ENCODE measurements around the gene SNX5. TPM values are rescaled to one million over a fixed set of nuclear protein-coding genes. Genes with fewer than 3 reads are reported as not detected.

Gene SNX5
- total and polyA plus RNA-seq, 2 of the 13 experiments (the other 11 are each of a cell fraction or from before 2014, with no cell fraction given), result 664 to 1,040 TPM

GRCh38 chr20:17969884-17970409 lies 1.4 kb upstream of the SNX5 start (continued):
- TF ChIP-seq EP300 (IDR thresholded peaks at IDR 0.05; ENCODE audit: low read depth in 2 of 2, low read length in 2 of 2), result peak in 1 of 2 experiments; percentile 26; a peak in 1 of 4 replicates
- TF ChIP-seq EP300 (CRISPR knock-in tag; IDR thresholded peaks at IDR 0.05; ENCODE audit: borderline replicate concordance), result no peak
- TF ChIP-seq CREB1 (IDR thresholded peaks at IDR 0.05), result no peak
- no peak for TF ChIP-seq CREB1 (CRISPR knock-in tag; IDR thresholded peaks at IDR 0.05)
- TF ChIP-seq HMG20A (CRISPR knock-in tag; IDR thresholded peaks at IDR 0.05; ENCODE audit: borderline replicate concordance), result no peak
- TF ChIP-seq KLF15 (CRISPR knock-in tag; IDR thresholded peaks at IDR 0.05; ENCODE audit: borderline replicate concordance), result no peak
- TF ChIP-seq ZNF557 (CRISPR knock-in tag; IDR thresholded peaks at IDR 0.05), result no peak
- TF ChIP-seq, protein P1, sequence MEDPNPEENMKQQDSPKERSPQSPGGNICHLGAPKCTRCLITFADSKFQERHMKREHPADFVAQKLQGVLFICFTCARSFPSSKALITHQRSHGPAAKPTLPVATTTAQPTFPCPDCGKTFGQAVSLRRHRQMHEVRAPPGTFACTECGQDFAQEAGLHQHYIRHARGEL (CRISPR knock-in tag; IDR thresholded peaks at IDR 0.05), result no peak
- TF ChIP-seq ZNF660 (CRISPR knock-in tag; IDR thresholded peaks at IDR 0.05; ENCODE audit: borderline replicate concordance, low read depth), result no peak
- no peak; the same call in 1 of the 2 replicates for TF ChIP-seq HINFP (CRISPR knock-in tag; IDR thresholded peaks at IDR 0.05; ENCODE audit: low read depth)
- TF ChIP-seq ZBTB26 (CRISPR knock-in tag; IDR thresholded peaks at IDR 0.05; ENCODE audit: borderline replicate concordance), result no peak
- TF ChIP-seq ZNF550 (CRISPR knock-in tag; IDR thresholded peaks at IDR 0.05; ENCODE audit: borderline replicate concordance), result no peak
- TF ChIP-seq JARID2 (CRISPR knock-in tag; IDR thresholded peaks at IDR 0.05; ENCODE audit: insufficient replicate concordance), result no peak
- TF ChIP-seq HNRNPUL1 (IDR thresholded peaks at IDR 0.05; ENCODE audit: low read depth, low read length), result no peak
- TF ChIP-seq NR2F1 (CRISPR knock-in tag; IDR thresholded peaks at IDR 0.05), result no peak
- no peak for TF ChIP-seq ZFX (CRISPR knock-in tag; IDR thresholded peaks at IDR 0.05; ENCODE audit: low read depth)
- TF ChIP-seq, protein P2, sequence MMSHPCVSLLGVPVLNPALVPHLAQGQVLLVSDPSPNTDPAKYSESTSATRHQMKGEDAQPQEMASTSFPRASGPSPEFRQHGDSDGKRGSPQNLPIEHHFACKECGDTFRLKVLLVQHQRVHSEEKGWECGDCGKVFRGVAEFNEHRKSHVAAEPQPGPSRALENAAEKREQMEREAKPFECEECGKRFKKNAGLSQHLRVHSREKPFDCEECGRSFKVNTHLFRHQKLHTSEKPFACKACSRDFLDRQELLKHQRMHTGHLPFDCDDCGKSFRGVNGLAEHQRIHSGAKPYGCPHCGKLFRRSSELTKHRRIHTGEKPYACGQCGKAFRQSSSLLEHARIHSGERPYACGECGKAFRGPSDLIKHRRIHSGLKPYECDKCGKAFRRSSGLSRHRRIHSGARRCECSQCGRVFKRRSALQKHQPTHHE (CRISPR knock-in tag; IDR thresholded peaks at IDR 0.05; ENCODE audit: borderline replicate concordance), result no peak
- TF ChIP-seq ZNF577 (CRISPR knock-in tag; IDR thresholded peaks at IDR 0.05; ENCODE audit: borderline replicate concordance, low read depth), result no peak
- TF ChIP-seq ZNF639 (CRISPR knock-in tag; conservative IDR thresholded peaks at IDR 0.05), result no peak
- TF ChIP-seq ZNF513 (CRISPR knock-in tag; conservative IDR thresholded peaks at IDR 0.05), result no peak
- no peak for TF ChIP-seq ZNF225 (CRISPR knock-in tag; IDR thresholded peaks at IDR 0.05)
- TF ChIP-seq ZNF878 (CRISPR knock-in tag; IDR thresholded peaks at IDR 0.05), result no peak
- TF ChIP-seq ZSCAN30 (CRISPR knock-in tag; IDR thresholded peaks at IDR 0.05), result no peak
